HEK293 (cell line): ENCODE data around the gene FOXE3.

ENCODE experiments used
- CTCF ChIA-PET: fragments of 350-600 bp; formaldehyde crosslinking; extraction: SDS; loops from one replicate; lab custom pipeline; 2021; ENCODE audit warnings: antibody characterized with exemption; lab: Yijun Ruan, JAX
- POLR2A ChIA-PET: fragments of 300-600 bp; formaldehyde crosslinking; extraction: SDS; loops from one replicate; lab custom pipeline; 2020; ENCODE audit warnings: antibody characterized with exemption, inconsistent platforms; lab: Yijun Ruan, JAX
- H3K27ac ChIP-seq: fragments of 200-500 bp; sonication (Bioruptor generic); 2 replicates; pipeline ENCODE4 v1.5.1; 2014; ENCODE audit warnings: low read depth, low read length, control low read depth, inconsistent platforms; ENCODE audit errors: extremely low read depth
- H3K36me3 ChIP-seq, 2 experiments: fragments of 200-500 bp in 1 of 2; sonication (Bioruptor generic) in 1 of 2; 1 replicate in 1 of 2; 2 replicates in 1 of 2; pipeline ENCODE4 v1.5.1; 2014 to 2017; ENCODE audit warnings: inconsistent platforms in 2 of 2, low read length in 2 of 2; ENCODE audit not compliant: control insufficient read depth in 2 of 2, insufficient read depth in 1 of 2
- H3K4me1 ChIP-seq: fragments of 200-500 bp; sonication (Bioruptor generic); 2 replicates; pipeline ENCODE4 v1.5.1; 2014; ENCODE audit warnings: mild to moderate bottlenecking, low read length, inconsistent platforms; ENCODE audit not compliant: control insufficient read depth, insufficient read depth
- H3K4me3 ChIP-seq: 2 replicates; pipeline ENCODE4 v1.5.1; 2011; ENCODE audit warnings: low read depth, mild to moderate bottlenecking, control low read depth, low read length, moderate library complexity
- H3K9me3 ChIP-seq: fragments of 200-500 bp; sonication (Bioruptor generic); 2 replicates; pipeline ENCODE4 v1.5.1; 2014; ENCODE audit warnings: low read depth, low read length, inconsistent platforms; ENCODE audit not compliant: control insufficient read depth, insufficient read depth
- AEBP2 ChIP-seq: fragments of 450-650 bp; formaldehyde crosslinking; IDR thresholded peaks from 2 replicates; pipeline ENCODE4 v1.5.1; 2016; ENCODE audit warnings: missing biosample characterization, missing genetic modification characterization, borderline replicate concordance
- HOXA7 ChIP-seq: sonication (generic); formaldehyde crosslinking; IDR thresholded peaks from 2 replicates; pipeline ENCODE4 v1.8.1; 2022; ENCODE audit warnings: missing genetic modification reagents, borderline replicate concordance
- IKZF3 ChIP-seq: fragments of 450-650 bp; IDR thresholded peaks from 2 replicates; pipeline ENCODE4 v1.5.0; 2018; ENCODE audit warnings: missing biosample characterization, mild to moderate bottlenecking, missing genetic modification characterization, moderate library complexity
- INSM2 ChIP-seq: fragments of 450-650 bp; formaldehyde crosslinking; IDR thresholded peaks from 2 replicates; pipeline ENCODE4 v1.5.1; 2016; ENCODE audit warnings: missing biosample characterization, missing genetic modification characterization
- SCRT1 ChIP-seq: fragments of 450-650 bp; formaldehyde crosslinking; IDR thresholded peaks from 2 replicates; pipeline ENCODE4 v1.5.1; 2016; ENCODE audit warnings: missing biosample characterization, missing genetic modification characterization, borderline replicate concordance
- SP7 ChIP-seq: fragments of 450-650 bp; formaldehyde crosslinking; IDR thresholded peaks from 2 replicates; pipeline ENCODE4 v1.5.1; 2016; ENCODE audit warnings: missing biosample characterization, missing genetic modification characterization
- TCF7L2 ChIP-seq: IDR thresholded peaks from 2 replicates; pipeline ENCODE4 v1.6.1; 2011; ENCODE audit warnings: low read depth, mild to moderate bottlenecking, inconsistent platforms, low read length, moderate library complexity, borderline replicate concordance
- ZEB2 ChIP-seq: fragments of 450-650 bp; formaldehyde crosslinking; IDR thresholded peaks from 2 replicates; pipeline ENCODE4 v1.5.1; 2016; ENCODE audit warnings: missing biosample characterization, missing genetic modification characterization
- ZFHX2 ChIP-seq: fragments of 450-650 bp; formaldehyde crosslinking; conservative IDR thresholded peaks from 2 replicates; pipeline ENCODE4 v1.5.1; 2016; ENCODE audit warnings: missing biosample characterization, missing genetic modification characterization
- ZNF223 ChIP-seq: fragments of 450-650 bp; formaldehyde crosslinking; IDR thresholded peaks from 2 replicates; pipeline ENCODE4 v1.5.1; 2016; ENCODE audit warnings: missing biosample characterization, missing genetic modification characterization
- ZNF24 ChIP-seq: fragments of 450-650 bp; formaldehyde crosslinking; IDR thresholded peaks from 2 replicates; pipeline ENCODE4 v1.5.1; 2016; ENCODE audit warnings: missing biosample characterization, missing genetic modification characterization
- ZNF324 ChIP-seq: fragments of 450-650 bp; formaldehyde crosslinking; IDR thresholded peaks from 2 replicates; pipeline ENCODE4 v1.5.1; 2016; ENCODE audit warnings: missing biosample characterization, missing genetic modification characterization
- ZNF398 ChIP-seq: fragments of 450-650 bp; formaldehyde crosslinking; IDR thresholded peaks from 2 replicates; pipeline ENCODE4 v1.5.1; 2017; ENCODE audit warnings: missing biosample characterization, missing genetic modification characterization
- ZNF404 ChIP-seq: fragments of 450-650 bp; formaldehyde crosslinking; IDR thresholded peaks from 2 replicates; pipeline ENCODE4 v1.5.1; 2017; ENCODE audit warnings: missing biosample characterization, missing genetic modification characterization
- ZNF433 ChIP-seq: fragments of 450-650 bp; formaldehyde crosslinking; IDR thresholded peaks from 2 replicates; pipeline ENCODE4 v1.5.1; 2016; ENCODE audit warnings: missing biosample characterization, missing genetic modification characterization, low read depth
- ZNF529 ChIP-seq: fragments of 450-650 bp; formaldehyde crosslinking; IDR thresholded peaks from 2 replicates; pipeline ENCODE4 v1.5.1; 2017; ENCODE audit warnings: missing genetic modification characterization, missing biosample characterization; ENCODE audit not compliant: insufficient replicate concordance
- ZNF558 ChIP-seq: fragments of 450-650 bp; formaldehyde crosslinking; IDR thresholded peaks from 2 replicates; pipeline ENCODE4 v1.5.1; 2016; ENCODE audit warnings: missing biosample characterization, missing genetic modification characterization
- ZNF585B ChIP-seq: fragments of 450-650 bp; formaldehyde crosslinking; IDR thresholded peaks from 2 replicates; pipeline ENCODE4 v1.5.1; 2016; ENCODE audit warnings: missing biosample characterization, missing genetic modification characterization
- ZNF629 ChIP-seq: fragments of 450-650 bp; formaldehyde crosslinking; IDR thresholded peaks from 2 replicates; pipeline ENCODE4 v1.5.1; 2017; ENCODE audit warnings: missing biosample characterization, missing genetic modification characterization
- ZNF664 ChIP-seq: fragments of 450-650 bp; formaldehyde crosslinking; IDR thresholded peaks from 2 replicates; pipeline ENCODE4 v1.5.1; 2016; ENCODE audit warnings: missing biosample characterization, missing genetic modification characterization
- ZNF704 ChIP-seq: fragments of 450-650 bp; formaldehyde crosslinking; IDR thresholded peaks from 2 replicates; pipeline ENCODE4 v1.5.1; 2016; ENCODE audit warnings: missing biosample characterization, missing genetic modification characterization
- ZNF768 ChIP-seq: fragments of 450-650 bp; formaldehyde crosslinking; IDR thresholded peaks from 2 replicates; pipeline ENCODE4 v1.5.1; 2018; ENCODE audit warnings: missing biosample characterization, mild to moderate bottlenecking, missing genetic modification characterization
- TF ChIP-seq, protein P1 (sequence below): fragments of 450-650 bp; formaldehyde crosslinking; IDR thresholded peaks from 2 replicates; pipeline ENCODE4 v1.5.1; 2016; ENCODE audit warnings: missing biosample characterization, missing genetic modification characterization
- TF ChIP-seq, protein P2 (sequence below): fragments of 450-650 bp; formaldehyde crosslinking; IDR thresholded peaks from 2 replicates; pipeline ENCODE4 v1.5.1; 2016; ENCODE audit warnings: missing biosample characterization, missing genetic modification characterization, borderline replicate concordance

The FOXE3 gene

GRCh38 chr1:47407481-47407880 is 8.6 kb upstream of the FOXE3 start (continued):
- TF ChIP-seq ZNF398 (tag by site-specific recombination) (no peak), ZNF629 (no peak), HOXA7 (CRISPR knock-in tag) (no peak), ZNF558 (no peak), AEBP2 (tag by site-specific recombination) (no peak), ZNF704 (no peak), ZNF529 (no peak), ZNF404 (tag by site-specific recombination) (no peak), ZNF433 (no peak), IKZF3 (tag by site-specific recombination) (no peak), ZNF664 (tag by site-specific recombination) (no peak), ZNF24 (no peak), ZNF585B (tag by site-specific recombination) (no peak)
- TF ChIP-seq, protein P1, sequence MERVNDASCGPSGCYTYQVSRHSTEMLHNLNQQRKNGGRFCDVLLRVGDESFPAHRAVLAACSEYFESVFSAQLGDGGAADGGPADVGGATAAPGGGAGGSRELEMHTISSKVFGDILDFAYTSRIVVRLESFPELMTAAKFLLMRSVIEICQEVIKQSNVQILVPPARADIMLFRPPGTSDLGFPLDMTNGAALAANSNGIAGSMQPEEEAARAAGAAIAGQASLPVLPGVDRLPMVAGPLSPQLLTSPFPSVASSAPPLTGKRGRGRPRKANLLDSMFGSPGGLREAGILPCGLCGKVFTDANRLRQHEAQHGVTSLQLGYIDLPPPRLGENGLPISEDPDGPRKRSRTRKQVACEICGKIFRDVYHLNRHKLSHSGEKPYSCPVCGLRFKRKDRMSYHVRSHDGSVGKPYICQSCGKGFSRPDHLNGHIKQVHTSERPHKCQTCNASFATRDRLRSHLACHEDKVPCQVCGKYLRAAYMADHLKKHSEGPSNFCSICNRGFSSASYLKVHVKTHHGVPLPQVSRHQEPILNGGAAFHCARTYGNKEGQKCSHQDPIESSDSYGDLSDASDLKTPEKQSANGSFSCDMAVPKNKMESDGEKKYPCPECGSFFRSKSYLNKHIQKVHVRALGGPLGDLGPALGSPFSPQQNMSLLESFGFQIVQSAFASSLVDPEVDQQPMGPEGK (tag by site-specific recombination) = no peak

DNA sequence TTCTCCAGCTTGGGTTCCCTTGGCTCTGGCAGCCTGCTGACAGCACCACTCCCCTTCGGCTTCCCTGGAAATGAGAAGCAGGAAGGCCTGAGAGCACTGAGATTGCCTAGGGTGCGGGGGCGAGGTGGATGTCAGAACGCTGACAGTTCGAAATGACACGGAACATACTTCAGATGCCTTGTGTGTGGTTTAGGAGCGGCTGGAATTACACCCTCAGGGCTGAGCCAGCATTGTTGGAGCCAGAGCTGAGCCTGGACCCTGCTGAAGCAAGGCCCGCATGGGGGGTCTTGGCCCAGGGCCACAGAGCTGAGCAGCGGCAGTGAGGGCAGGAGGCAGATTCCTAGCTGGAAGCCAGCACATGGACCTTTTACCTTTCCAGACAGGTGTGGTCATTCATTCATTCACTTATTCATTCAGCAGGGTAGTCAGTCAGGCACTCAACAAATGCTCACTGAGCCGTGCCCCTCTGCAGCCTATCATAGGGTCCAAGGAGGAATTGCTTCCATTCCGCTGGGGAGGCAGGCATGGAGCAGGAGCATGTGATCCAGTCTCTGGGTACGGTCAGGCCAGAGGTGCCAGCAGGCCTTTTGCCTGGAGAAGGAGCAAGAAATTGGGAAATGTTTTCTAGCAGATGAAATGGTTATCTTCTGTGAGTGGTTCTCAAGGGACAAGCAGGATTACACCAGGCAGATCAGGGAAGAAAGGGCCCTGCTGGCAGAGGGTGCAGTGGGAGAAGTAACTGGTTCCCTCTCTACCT is 6.6 kb upstream of the FOXE3 start:
- ChIA-PET POLR2A (interaction anchor here (1.8 kb wide), 1 partner anchor 28 kb away, joined by 5 read pairs; the partner anchor contains the start of gene FOXD2), CTCF (interaction anchor here (0.7 to 3.5 kb wide), 7 partner anchors 9 to 302 kb away, joined by 3 to 22 read pairs (median 3); no protein-coding TSS in a partner anchor)
- H3K9me3 ChIP-seq = no peaks in the 10 kb centered on the region
- H3K36me3 ChIP-seq = no peaks in the 10 kb centered on the region
- no peak overlapping the region for H3K27ac ChIP-seq
- H3K4me1 ChIP-seq = no peaks in the 10 kb centered on the region
- no peak overlapping the region for H3K4me3 ChIP-seq
- no peak for TF ChIP-seq ZEB2 (tag by site-specific recombination)
- no peak for TF ChIP-seq INSM2
- TF ChIP-seq ZFHX2 (tag by site-specific recombination) = peak; percentile 69
- TF ChIP-seq SCRT1 (tag by site-specific recombination) = no peak
- TF ChIP-seq SP7 = no peak
- TF ChIP-seq ZNF768 = no peak
- no peak for TF ChIP-seq ZNF223 (tag by site-specific recombination)
- TF ChIP-seq, protein P2, sequence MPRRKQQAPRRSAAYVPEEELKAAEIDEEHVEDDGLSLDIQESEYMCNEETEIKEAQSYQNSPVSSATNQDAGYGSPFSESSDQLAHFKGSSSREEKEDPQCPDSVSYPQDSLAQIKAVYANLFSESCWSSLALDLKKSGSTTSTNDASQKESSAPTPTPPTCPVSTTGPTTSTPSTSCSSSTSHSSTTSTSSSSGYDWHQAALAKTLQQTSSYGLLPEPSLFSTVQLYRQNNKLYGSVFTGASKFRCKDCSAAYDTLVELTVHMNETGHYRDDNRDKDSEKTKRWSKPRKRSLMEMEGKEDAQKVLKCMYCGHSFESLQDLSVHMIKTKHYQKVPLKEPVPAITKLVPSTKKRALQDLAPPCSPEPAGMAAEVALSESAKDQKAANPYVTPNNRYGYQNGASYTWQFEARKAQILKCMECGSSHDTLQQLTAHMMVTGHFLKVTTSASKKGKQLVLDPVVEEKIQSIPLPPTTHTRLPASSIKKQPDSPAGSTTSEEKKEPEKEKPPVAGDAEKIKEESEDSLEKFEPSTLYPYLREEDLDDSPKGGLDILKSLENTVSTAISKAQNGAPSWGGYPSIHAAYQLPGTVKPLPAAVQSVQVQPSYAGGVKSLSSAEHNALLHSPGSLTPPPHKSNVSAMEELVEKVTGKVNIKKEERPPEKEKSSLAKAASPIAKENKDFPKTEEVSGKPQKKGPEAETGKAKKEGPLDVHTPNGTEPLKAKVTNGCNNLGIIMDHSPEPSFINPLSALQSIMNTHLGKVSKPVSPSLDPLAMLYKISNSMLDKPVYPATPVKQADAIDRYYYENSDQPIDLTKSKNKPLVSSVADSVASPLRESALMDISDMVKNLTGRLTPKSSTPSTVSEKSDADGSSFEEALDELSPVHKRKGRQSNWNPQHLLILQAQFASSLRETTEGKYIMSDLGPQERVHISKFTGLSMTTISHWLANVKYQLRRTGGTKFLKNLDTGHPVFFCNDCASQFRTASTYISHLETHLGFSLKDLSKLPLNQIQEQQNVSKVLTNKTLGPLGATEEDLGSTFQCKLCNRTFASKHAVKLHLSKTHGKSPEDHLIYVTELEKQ (tag by site-specific recombination) = no peak
- no peak for TF ChIP-seq ZNF324 (tag by site-specific recombination)
- no peak for TF ChIP-seq TCF7L2
